CD4-positive, alpha-beta memory T cell (primary cell): ENCODE measurements around the gene BCL10. TPM values are rescaled to one million over a fixed set of nuclear protein-coding genes. Genes with fewer than 3 reads are reported as not detected.

Experiments
- CTCF ChIA-PET: fragments of 350-600 bp; sonication (Branson Sonifier 250); formaldehyde crosslinking; loops from one replicate; lab custom pipeline; 2021; ENCODE audit warnings: inconsistent platforms; ENCODE audit not compliant: partially characterized antibody; lab: Charles Lee
- POLR2A ChIA-PET: fragments of 350-600 bp; sonication (Branson Sonifier 250); formaldehyde crosslinking; loops from one replicate; lab custom pipeline; 2021; ENCODE audit not compliant: partially characterized antibody; lab: Charles Lee
- DNase-seq, 5 donors: peaks; one replicate each; pipeline versions ENCODE4 v3.0.0 to v3.0.0-alpha.2; 2020 to 2022; ENCODE audit warnings: mixed read lengths in 1 of 5
- H3K27ac ChIP-seq: one replicate; pipeline ENCODE4 v1.7.0; 2013; ENCODE audit warnings: low read depth, low read length
- H3K27me3 ChIP-seq: 2 replicates; pipeline ENCODE4 v1.7.0; 2013; ENCODE audit warnings: mild to moderate bottlenecking, low read length, moderate library complexity; ENCODE audit not compliant: insufficient read depth
- H3K36me3 ChIP-seq: 2 replicates; pipeline ENCODE4 v1.7.0; 2013; ENCODE audit warnings: mild to moderate bottlenecking, low read length, moderate library complexity; ENCODE audit not compliant: insufficient read depth
- H3K4me1 ChIP-seq: 2 replicates; pipeline ENCODE4 v1.7.0; 2013; ENCODE audit warnings: mild to moderate bottlenecking, low read length, moderate library complexity; ENCODE audit not compliant: insufficient read depth
- H3K4me3 ChIP-seq, 2 donors: one replicate each; pipeline ENCODE4 v1.7.0; 2013; ENCODE audit warnings: low read length in 2 of 2, mild to moderate bottlenecking in 1 of 2
- H3K9me3 ChIP-seq, 2 donors: one replicate each; pipeline ENCODE4 v1.7.0; 2013; ENCODE audit warnings: low read length in 2 of 2, control low read depth in 1 of 2; ENCODE audit not compliant: control insufficient read depth in 1 of 2
- H3K27ac Mint-ChIP-seq, 7 donors: one replicate each; pipeline ENCODE4 v1.8.0; 2020 to 2021; ENCODE audit warnings: mixed read lengths in 7 of 7, mild to moderate bottlenecking in 6 of 7, inconsistent platforms in 3 of 7, moderate library complexity in 3 of 7
- H3K27me3 Mint-ChIP-seq, 2 donors: one replicate each; pipeline ENCODE4 v1.8.0; 2020 to 2021; ENCODE audit warnings: mixed read lengths in 2 of 2
- H3K36me3 Mint-ChIP-seq, 2 donors: one replicate each; pipeline ENCODE4 v1.8.0; 2020 to 2021; ENCODE audit warnings: mixed read lengths in 2 of 2, inconsistent platforms in 1 of 2, mild to moderate bottlenecking in 1 of 2
- H3K4me1 Mint-ChIP-seq, 4 donors: one replicate each; pipeline ENCODE4 v1.8.0; 2020 to 2021; ENCODE audit warnings: mixed read lengths in 4 of 4, mild to moderate bottlenecking in 1 of 4
- H3K4me3 Mint-ChIP-seq, 8 donors: one replicate each; pipeline ENCODE4 v1.8.0; 2020 to 2021; ENCODE audit warnings: mixed read lengths in 8 of 8, mild to moderate bottlenecking in 7 of 8, moderate library complexity in 6 of 8, inconsistent platforms in 3 of 8
- H3K9me3 Mint-ChIP-seq, 8 donors: one replicate each; pipeline ENCODE4 v1.8.0; 2020 to 2021; ENCODE audit warnings: mixed read lengths in 8 of 8, mild to moderate bottlenecking in 5 of 8, inconsistent platforms in 3 of 8, moderate library complexity in 1 of 8
- intact Hi-C: fragments of 100-400 bp; cut with micrococcal nuclease; formaldehyde crosslinking; loops from one replicate; pipeline ENCODE4 v1.15.1; 2023
- polyA plus RNA-seq, 2 donors: library from polyadenylated mRNA; unstranded; fragments of 300-500 nt; fragmentation: Illumina TruSeq; gene quantifications; one replicate each; pipeline ENCODE4 v1.2.3, GENCODE V29; 2021
- total RNA-seq, 2 experiments: library from RNA; stranded (reverse); gene quantifications; one replicate each; pipeline ENCODE4 v1.2.3, GENCODE V29; 2021

Gene BCL10
- total and polyA plus RNA-seq, 4 experiments from 2014 or later = 21.2 to 37.0 (median 30.8) TPM

- H3K9me3 ChIP-seq = no peaks in the 10 kb centered on the region
- no peaks in the 10 kb centered on the region for H3K36me3 Mint-ChIP-seq
- H3K27me3 ChIP-seq = no peaks in the 10 kb centered on the region
- DNase-seq = no peak
- no peak overlapping the region for H3K27ac ChIP-seq
- no peak overlapping the region for H3K4me3 Mint-ChIP-seq
- H3K9me3 Mint-ChIP-seq = no peaks in the 10 kb centered on the region
- peaks cover 0 to 2% (median 0%) of the 10 kb centered on the region in 4 donors for H3K4me1 Mint-ChIP-seq
- no peak overlapping the region for H3K27ac Mint-ChIP-seq
- intact Hi-C loops = no loop called here
- H3K4me3 ChIP-seq = no peak overlapping the region
- ChIA-PET CTCF (no interaction called here), POLR2A (no interaction called here)
- H3K27me3 Mint-ChIP-seq = peaks cover 8 to 20% of the 10 kb centered on the region in 2 donors
- H3K4me1 ChIP-seq = no peaks in the 10 kb centered on the region
- H3K36me3 ChIP-seq = no peaks in the 10 kb centered on the region
Observed at GRCh38 chr1:85319931-85320330, 43.5 kb upstream of the BCL10 start.

- H3K4me1 Mint-ChIP-seq = peaks cover 0 to 2% (median 0%) of the 10 kb centered on the region in 4 donors
- no peaks in the 10 kb centered on the region for H3K36me3 ChIP-seq
- no peak overlapping the region for H3K4me3 ChIP-seq
- POLR2A ChIA-PET = no interaction called here
- no peaks in the 10 kb centered on the region for H3K36me3 Mint-ChIP-seq
- H3K27ac ChIP-seq = no peak overlapping the region
- CTCF ChIA-PET = no interaction called here
- intact Hi-C loops = no loop called here
- no peak overlapping the region for H3K4me3 Mint-ChIP-seq
- no peak for DNase-seq
- H3K27me3 ChIP-seq = no peaks in the 10 kb centered on the region
- no peak overlapping the region for H3K27ac Mint-ChIP-seq
- peaks cover 10 to 18% of the 10 kb centered on the region in 2 donors for H3K27me3 Mint-ChIP-seq
- H3K9me3 Mint-ChIP-seq = no peaks in the 10 kb centered on the region
- H3K9me3 ChIP-seq = no peaks in the 10 kb centered on the region
- no peaks in the 10 kb centered on the region for H3K4me1 ChIP-seq
Observed at GRCh38 chr1:85319491-85319890, 43.1 kb upstream of the BCL10 start.

GRCh38 chr1:85318217-85318616, 41.8 kb upstream of the BCL10 start:
- ChIA-PET POLR2A (no interaction called here), CTCF (no interaction called here)
- no peak overlapping the region for H3K4me3 Mint-ChIP-seq
- no peaks in the 10 kb centered on the region for H3K9me3 Mint-ChIP-seq
- no peaks in the 10 kb centered on the region for H3K36me3 ChIP-seq
- H3K27ac Mint-ChIP-seq = no peak overlapping the region
- peaks cover 17 to 21% of the 10 kb centered on the region in 2 donors for H3K27me3 Mint-ChIP-seq
- intact Hi-C loops = no loop called here
- peaks cover 0 to 2% (median 0%) of the 10 kb centered on the region in 4 donors for H3K4me1 Mint-ChIP-seq
- H3K36me3 Mint-ChIP-seq = no peaks in the 10 kb centered on the region
- H3K27me3 ChIP-seq = no peaks in the 10 kb centered on the region
- no peaks in the 10 kb centered on the region for H3K9me3 ChIP-seq
- DNase-seq = no peak
- no peak overlapping the region for H3K27ac ChIP-seq
- H3K4me1 ChIP-seq = no peaks in the 10 kb centered on the region
- no peak overlapping the region for H3K4me3 ChIP-seq

- Histone ChIP-seq H3K27me3 (no peaks in the 10 kb centered on the region), H3K9me3 (no peaks in the 10 kb centered on the region), H3K4me1 (no peaks in the 10 kb centered on the region), H3K27ac (no peak overlapping the region), H3K4me3 (no peak overlapping the region), H3K36me3 (no peaks in the 10 kb centered on the region)
- ChIA-PET POLR2A (no interaction called here), CTCF (no interaction called here)
- Mint-ChIP-seq H3K4me1 (peaks cover 0 to 2% (median 0%) of the 10 kb centered on the region in 4 donors), H3K36me3 (no peaks in the 10 kb centered on the region), H3K27me3 (peaks cover 20 to 27% of the 10 kb centered on the region in 2 donors), H3K4me3 (no peak overlapping the region), H3K9me3 (no peaks in the 10 kb centered on the region), H3K27ac (no peak overlapping the region)
- no peak for DNase-seq
- intact Hi-C loops = no loop called here
Observed at GRCh38 chr1:85317560-85317959, 41.1 kb upstream of the BCL10 start.

GRCh38 chr1:85316321-85316720, 39.9 kb upstream of the BCL10 start:
- no peak overlapping the region for H3K27ac ChIP-seq
- CTCF ChIA-PET = no interaction called here
- Mint-ChIP-seq H3K9me3 (no peaks in the 10 kb centered on the region), H3K27me3 (peaks cover 22 to 27% of the 10 kb centered on the region in 2 donors), H3K36me3 (no peaks in the 10 kb centered on the region), H3K4me1 (peaks cover 0 to 2% (median 0%) of the 10 kb centered on the region in 4 donors), H3K27ac (no peak overlapping the region), H3K4me3 (no peak overlapping the region)
- no peaks in the 10 kb centered on the region for H3K9me3 ChIP-seq
- H3K4me3 ChIP-seq = no peak overlapping the region
- no peaks in the 10 kb centered on the region for H3K36me3 ChIP-seq
- intact Hi-C loops = no loop called here
- no peaks in the 10 kb centered on the region for H3K27me3 ChIP-seq
- POLR2A ChIA-PET = no interaction called here
- no peak for DNase-seq
- H3K4me1 ChIP-seq = no peaks in the 10 kb centered on the region

GRCh38 chr1:85315789-85316188, 39.4 kb upstream of the BCL10 start:
- H3K36me3 Mint-ChIP-seq = no peaks in the 10 kb centered on the region
- H3K9me3 ChIP-seq = no peaks in the 10 kb centered on the region
- ChIA-PET CTCF (interaction anchor here (1.1 kb wide), 1 partner anchor 12 kb away, joined by 3 read pairs; no protein-coding TSS in a partner anchor), POLR2A (no interaction called here)
- H3K27ac ChIP-seq = no peak overlapping the region
- no peaks in the 10 kb centered on the region for H3K4me1 ChIP-seq
- H3K36me3 ChIP-seq = no peaks in the 10 kb centered on the region
- H3K27ac Mint-ChIP-seq = no peak overlapping the region
- DNase-seq = no peak
- no peaks in the 10 kb centered on the region for H3K9me3 Mint-ChIP-seq
- H3K4me3 Mint-ChIP-seq = no peak overlapping the region
- intact Hi-C loops = no loop called here
- H3K4me1 Mint-ChIP-seq = peaks cover 0 to 2% (median 0%) of the 10 kb centered on the region in 4 donors
- H3K27me3 ChIP-seq = no peaks in the 10 kb centered on the region
- peaks cover 24 to 29% of the 10 kb centered on the region in 2 donors for H3K27me3 Mint-ChIP-seq
- no peak overlapping the region for H3K4me3 ChIP-seq

GRCh38 chr1:85314726-85315125, 38.3 kb upstream of the BCL10 start:
- peaks cover 33% of the 10 kb centered on the region in 2 donors for H3K27me3 Mint-ChIP-seq
- H3K27ac Mint-ChIP-seq = no peak overlapping the region
- H3K4me3 Mint-ChIP-seq = no peak overlapping the region
- no peaks in the 10 kb centered on the region for H3K9me3 ChIP-seq
- H3K36me3 Mint-ChIP-seq = no peaks in the 10 kb centered on the region
- no peak overlapping the region for H3K4me3 ChIP-seq
- ChIA-PET CTCF (no interaction called here), POLR2A (no interaction called here)
- DNase-seq = no peak
- H3K9me3 Mint-ChIP-seq = no peaks in the 10 kb centered on the region
- peaks cover 4% of the 10 kb centered on the region for H3K27me3 ChIP-seq
- H3K4me1 ChIP-seq = no peaks in the 10 kb centered on the region
- no peaks in the 10 kb centered on the region for H3K36me3 ChIP-seq
- no peaks in the 10 kb centered on the region for H3K4me1 Mint-ChIP-seq
- H3K27ac ChIP-seq = no peak overlapping the region
- intact Hi-C loops = no loop called here
